ENCODE results near the gene NTHL1. TPM values are rescaled to one million over a fixed set of nuclear protein-coding genes. Genes with fewer than 3 reads are reported as not detected.

NTHL1 gene
- polyA plus RNA-seq, 3 donors, result 9.2 to 22.4 (median 9.6) TPM

DNA sequence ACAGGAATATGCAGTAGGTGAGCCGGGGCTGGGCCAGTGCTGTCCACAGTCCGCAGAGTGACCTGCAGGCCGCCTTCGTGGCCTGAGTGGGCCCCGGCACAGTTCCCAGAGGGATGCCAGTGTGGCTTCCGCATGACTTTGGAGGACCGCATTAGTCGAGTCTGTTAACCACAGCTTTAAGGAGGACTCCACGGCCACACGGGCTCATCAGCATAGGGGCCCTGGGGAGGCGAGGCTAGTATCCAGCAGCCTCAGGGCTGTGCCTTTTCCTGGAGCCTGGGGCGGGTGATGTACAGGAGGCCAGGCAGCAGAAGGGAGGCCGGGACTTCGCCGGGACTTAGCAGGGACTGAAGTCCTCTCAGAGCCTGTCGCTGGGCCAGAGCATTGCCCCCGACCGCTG, 13.4 kb upstream of the NTHL1 start:
- TF ChIP-seq CTCF (IDR thresholded peaks at IDR 0.05), result no peak
- Histone ChIP-seq H3K9ac (ENCODE audit: insufficient read depth, low read length, poor library complexity, severe bottlenecking) (no peak overlapping the region), H3K4me1 (ENCODE audit: control insufficient read depth in 1 of 2, insufficient read depth in 2 of 2, low read length in 2 of 2) (no peaks in the 10 kb centered on the region), H3K4me2 (replicated peaks; ENCODE audit: extremely low read depth, low read length, poor library complexity, severe bottlenecking) (no peak overlapping the region), H3K36me3 (replicated peaks in 1 of 2; ENCODE audit: control insufficient read depth in 1 of 2, insufficient read depth in 2 of 2, low read length in 2 of 2) (peaks cover 78 to 87% of the 10 kb centered on the region in 2 donors), H3K27me3 (ENCODE audit: control insufficient read depth in 2 of 2, insufficient read depth in 2 of 2, low read length in 2 of 2) (no peaks in the 10 kb centered on the region), H4K20me1 (ENCODE audit: insufficient read depth, low read length) (no peaks in the 10 kb centered on the region), H2AFZ (ENCODE audit: insufficient read depth, low read depth, low read length, poor library complexity, severe bottlenecking) (no peak overlapping the region), H3K4me3 (replicated peaks in 1 of 3; ENCODE audit: low read depth in 2 of 3, low read length in 3 of 3) (no peak overlapping the region), H3K79me2 (ENCODE audit: insufficient read depth, low read length) (no peaks in the 10 kb centered on the region), H3K9me3 (replicated peaks in 1 of 2; ENCODE audit: control insufficient read depth in 1 of 2, insufficient read depth in 1 of 2, low read length in 2 of 2) (no peaks in the 10 kb centered on the region), H3K27ac (ENCODE audit: low read depth in 1 of 2, low read length in 2 of 2) (no peak overlapping the region)
- WGBS (ENCODE audit: insufficient coverage), result 96% methylated on average over 18 of the region's 18 CpGs
- H3K27ac Mint-ChIP-seq, result no peak overlapping the region
- H3K4me3 Mint-ChIP-seq, result no peak overlapping the region
- peaks cover 0 to 1% (median 0%) of the 10 kb centered on the region in 3 donors for H3K27me3 Mint-ChIP-seq (ENCODE audit: low read depth in 3 of 3)
- no peak for DNase-seq
- no peaks in the 10 kb centered on the region for H3K4me1 Mint-ChIP-seq
- intact Hi-C loops (cut with micrococcal nuclease), result no loop called here
- peaks cover 0 to 2% (median 0%) of the 10 kb centered on the region in 7 donors for H3K9me3 Mint-ChIP-seq
- peaks cover 56 to 84% of the 10 kb centered on the region in 2 donors for H3K36me3 Mint-ChIP-seq

- H3K9me3 ChIP-seq (replicated peaks in 1 of 2; ENCODE audit: control insufficient read depth in 1 of 2, insufficient read depth in 1 of 2, low read length in 2 of 2), result no peaks in the 10 kb centered on the region
- no peak overlapping the region for H3K4me3 Mint-ChIP-seq
Measured at GRCh38 chr16:2060346-2060745, 12.7 kb upstream of the NTHL1 start.

More at GRCh38 chr16:2060346-2060745, 12.7 kb upstream of the NTHL1 start:
- intact Hi-C loops (cut with micrococcal nuclease), result no loop called here
- Mint-ChIP-seq H3K9me3 (no peaks in the 10 kb centered on the region), H3K4me1 (no peaks in the 10 kb centered on the region), H3K36me3 (peaks cover 54 to 84% of the 10 kb centered on the region in 2 donors), H3K27me3 (ENCODE audit: low read depth in 3 of 3) (peaks cover 0 to 1% (median 0%) of the 10 kb centered on the region in 3 donors), H3K27ac (no peak overlapping the region)
- no peak overlapping the region for H3K4me2 ChIP-seq (replicated peaks; ENCODE audit: extremely low read depth, low read length, poor library complexity, severe bottlenecking)
- no peak overlapping the region for H3K9ac ChIP-seq (ENCODE audit: insufficient read depth, low read length, poor library complexity, severe bottlenecking)
- WGBS (ENCODE audit: insufficient coverage), result 99% methylated on average over 15 of the region's 17 CpGs
- no peaks in the 10 kb centered on the region for H4K20me1 ChIP-seq (ENCODE audit: insufficient read depth, low read length)
- no peak for TF ChIP-seq CTCF (IDR thresholded peaks at IDR 0.05)
- no peaks in the 10 kb centered on the region for H3K27me3 ChIP-seq (ENCODE audit: control insufficient read depth in 2 of 2, insufficient read depth in 2 of 2, low read length in 2 of 2)
- DNase-seq, result no peak
- no peak overlapping the region for H3K27ac ChIP-seq (ENCODE audit: low read depth in 1 of 2, low read length in 2 of 2)
- peaks cover 71 to 86% of the 10 kb centered on the region in 2 donors for H3K36me3 ChIP-seq (replicated peaks in 1 of 2; ENCODE audit: control insufficient read depth in 1 of 2, insufficient read depth in 2 of 2, low read length in 2 of 2)
- H3K4me1 ChIP-seq (ENCODE audit: control insufficient read depth in 1 of 2, insufficient read depth in 2 of 2, low read length in 2 of 2), result no peaks in the 10 kb centered on the region
- H2AFZ ChIP-seq (ENCODE audit: insufficient read depth, low read depth, low read length, poor library complexity, severe bottlenecking), result no peak overlapping the region
- no peak overlapping the region for H3K4me3 ChIP-seq (replicated peaks in 1 of 3; ENCODE audit: low read depth in 2 of 3, low read length in 3 of 3)
- H3K79me2 ChIP-seq (ENCODE audit: insufficient read depth, low read length), result no peaks in the 10 kb centered on the region
